NCI-H1930 (cell line): ENCODE data around the gene LCOR.

Experiments used
- DNase-seq, 2 experiments: peaks; one replicate each; lab custom pipeline; 2025; lab: John Stamatoyannopoulos, UW

LCOR gene

DNA sequence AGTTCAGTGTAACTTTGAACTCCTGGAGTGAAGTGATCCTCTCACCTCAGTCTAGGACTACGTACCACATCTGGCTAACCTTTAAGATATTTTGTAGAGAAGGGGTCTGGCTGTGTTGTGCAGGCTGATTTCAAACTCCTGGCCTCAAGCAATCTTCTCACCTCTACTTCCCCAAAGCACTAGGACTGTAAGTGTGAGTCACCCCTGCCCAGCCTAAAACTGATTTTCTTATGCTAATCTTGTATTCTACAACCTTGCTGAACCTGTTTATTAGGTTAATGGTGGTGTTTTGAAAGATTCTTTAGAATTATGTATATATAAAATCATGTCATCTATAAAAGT, 58.0 kb downstream of the LCOR start:
- DNase-seq: no peak

DNA sequence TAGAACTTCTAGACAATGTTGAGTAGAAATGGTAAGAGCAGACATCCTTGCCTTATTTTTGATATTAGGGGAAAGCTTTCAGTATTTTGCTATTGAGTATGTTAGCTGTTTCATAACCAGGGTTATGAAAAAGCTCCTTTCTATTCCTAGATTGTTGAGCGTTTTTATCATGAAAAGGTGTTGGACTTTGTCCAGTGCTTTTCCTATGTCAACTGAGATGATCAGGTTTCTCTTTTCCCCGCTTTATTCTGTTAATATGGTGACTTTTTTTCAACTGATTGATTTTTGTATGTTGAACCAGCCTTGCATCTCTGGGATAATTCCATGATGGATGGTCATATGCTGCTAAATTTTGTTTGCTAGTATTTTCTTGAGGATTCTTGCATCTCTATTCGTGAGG, 58.5 kb downstream of the LCOR start:
- DNase-seq: no peak

DNA sequence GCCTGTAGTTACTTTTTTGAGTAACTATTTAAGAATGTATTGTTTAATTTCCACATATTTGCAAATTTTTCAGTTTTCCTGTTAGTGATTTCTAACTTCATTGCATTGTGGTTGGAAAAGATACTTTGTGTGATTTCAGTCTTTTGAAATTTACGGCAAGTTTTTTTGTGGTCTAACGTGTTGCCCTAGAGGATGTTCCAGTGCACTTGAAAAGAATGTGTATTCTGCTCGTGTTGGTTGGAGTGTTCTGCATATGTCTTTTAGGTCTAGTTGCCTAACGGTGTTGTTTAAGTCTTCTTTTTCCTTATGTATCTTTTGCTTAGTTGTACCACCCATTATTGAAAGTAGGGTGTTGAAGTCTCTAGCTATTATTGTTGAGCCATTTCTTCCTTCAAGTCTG, 59.7 kb downstream of the LCOR start:
- DNase-seq: no peak

DNA sequence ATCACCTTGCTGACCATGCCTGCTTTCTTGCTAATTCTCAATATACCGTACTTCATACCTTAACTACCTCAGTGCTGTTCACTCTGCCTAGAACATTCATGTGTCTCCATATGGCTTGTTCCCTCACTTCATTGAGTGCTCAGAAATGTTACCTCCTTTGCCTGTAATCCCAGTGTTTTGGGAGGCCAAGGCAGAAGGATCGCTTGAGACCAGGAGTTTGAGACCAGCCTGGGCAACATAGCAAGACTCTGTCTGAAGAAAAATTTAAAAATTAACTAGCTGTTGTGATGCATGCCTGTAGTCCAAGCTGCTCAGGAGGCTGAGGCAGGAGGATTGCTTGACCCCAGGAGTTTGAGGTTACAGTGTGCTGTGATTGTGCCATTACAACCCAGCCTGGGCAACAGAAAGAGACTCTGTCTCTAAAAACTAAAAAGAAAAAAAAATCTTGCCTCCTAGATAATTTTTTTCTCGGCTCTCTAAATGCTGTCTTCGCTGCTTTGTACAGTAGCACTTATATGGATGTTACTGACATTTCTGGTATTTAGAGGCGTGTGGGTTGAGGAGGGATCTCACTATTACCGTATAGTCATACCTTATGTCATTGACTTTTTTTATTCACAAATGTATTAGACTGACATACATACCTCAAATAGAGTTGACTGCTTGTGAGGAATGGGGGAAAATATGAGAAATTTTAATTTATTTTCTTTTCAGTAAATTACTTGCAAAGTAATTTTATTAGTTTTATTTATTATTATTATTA, 63.7 kb downstream of the LCOR start:
- no peak for DNase-seq

DNA sequence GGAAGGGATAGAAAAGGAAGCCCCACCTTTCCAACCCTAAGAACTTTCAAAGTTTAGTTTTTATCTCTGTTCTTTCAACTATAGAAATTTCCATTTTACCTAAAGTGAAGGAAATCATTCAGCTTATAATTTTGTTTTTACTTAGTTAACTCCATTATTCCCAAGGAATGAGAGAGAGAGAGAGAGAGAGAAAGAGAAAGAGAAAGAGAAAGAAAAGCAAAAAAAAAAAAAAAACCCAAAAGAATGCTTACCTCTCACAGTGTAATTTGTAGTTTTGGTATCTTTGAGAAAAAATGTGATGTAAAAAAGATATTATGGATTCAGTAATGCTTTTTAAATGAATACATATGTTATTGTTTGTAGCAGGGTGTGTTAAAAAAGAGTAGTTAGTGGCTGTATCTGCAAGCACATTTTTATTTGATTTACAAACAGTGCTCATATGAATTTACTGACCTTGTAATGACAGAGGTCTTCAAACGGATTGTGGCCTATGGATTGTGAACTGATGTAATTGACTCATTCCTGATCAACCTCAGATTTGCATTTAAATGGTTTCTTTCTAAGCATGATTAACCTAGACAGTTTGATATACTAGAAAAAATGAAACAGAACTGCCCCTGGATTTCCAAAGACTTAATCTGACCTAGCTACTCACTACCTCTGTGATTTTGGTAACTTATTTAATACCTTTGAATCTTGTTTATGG, 64.9 kb downstream of the LCOR start:
- no peak for DNase-seq

DNA sequence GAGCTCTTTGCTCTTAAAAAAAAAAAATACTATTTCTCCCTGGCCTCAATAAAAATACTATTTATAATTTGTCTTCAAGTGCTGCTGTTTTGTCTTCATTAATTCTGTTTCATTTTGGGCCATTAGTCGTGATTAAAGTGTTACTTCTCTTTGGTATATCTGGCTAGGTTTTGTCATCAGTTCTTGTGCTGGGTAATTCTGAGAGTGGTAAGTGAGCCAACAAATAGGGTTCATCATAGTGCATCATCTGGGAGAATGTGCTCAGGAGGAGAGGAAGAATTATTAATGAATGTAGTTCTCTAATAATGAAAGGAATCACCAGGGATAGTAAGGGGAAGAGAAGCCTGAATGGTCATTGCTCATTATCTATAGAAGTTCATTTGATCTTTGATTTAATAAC, 70.0 kb downstream of the LCOR start:
- DNase-seq: no peak

DNA sequence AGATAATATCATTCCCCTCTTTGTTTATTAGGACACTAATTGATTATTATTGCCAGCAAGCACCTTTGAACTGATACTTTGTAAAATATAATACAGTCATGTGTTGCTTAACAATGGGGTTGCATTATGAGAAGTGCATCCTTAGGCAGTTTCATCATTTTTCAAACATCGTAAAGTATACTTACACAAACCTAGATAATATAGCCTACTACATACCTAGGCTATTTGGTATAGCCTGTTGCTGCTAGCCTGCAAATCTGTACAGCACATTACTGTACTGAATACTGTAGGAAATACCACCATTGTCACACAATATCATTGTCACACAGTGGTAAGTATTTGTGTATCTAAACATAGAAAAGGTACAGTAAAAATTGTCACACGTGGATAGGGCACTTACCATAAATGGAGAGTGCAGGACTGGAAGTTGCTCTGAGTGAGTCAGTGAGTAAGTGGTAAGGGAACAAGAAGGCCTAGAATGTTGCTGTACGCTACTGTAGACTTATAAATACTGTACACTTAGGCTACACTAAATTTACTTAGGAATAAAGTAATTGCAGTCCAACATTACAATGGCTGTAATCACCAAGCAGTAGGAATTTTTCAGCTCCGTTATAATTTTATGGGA, 70.7 kb downstream of the LCOR start:
- DNase-seq: no peak

DNA sequence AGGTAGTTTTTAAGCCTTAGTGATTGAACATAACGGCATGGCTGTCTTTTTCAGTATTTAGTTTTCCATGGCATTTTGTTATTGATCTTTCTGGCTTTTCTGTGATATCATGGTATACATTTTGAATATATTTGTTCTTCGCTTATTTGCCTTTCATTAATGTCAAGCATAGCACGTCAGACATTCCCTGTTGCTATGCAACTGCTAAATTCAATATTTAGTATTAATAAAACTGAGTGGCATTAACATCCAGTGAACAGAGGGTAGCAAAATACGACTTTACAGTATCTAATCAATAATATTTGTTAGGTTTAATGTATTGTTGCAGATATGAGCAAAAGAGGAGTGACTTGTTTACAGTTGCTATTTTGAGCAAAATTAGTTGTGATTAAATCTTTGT, 72.5 kb downstream of the LCOR start:
- peak in 1 of 2 experiments; percentile 47 for DNase-seq

DNA sequence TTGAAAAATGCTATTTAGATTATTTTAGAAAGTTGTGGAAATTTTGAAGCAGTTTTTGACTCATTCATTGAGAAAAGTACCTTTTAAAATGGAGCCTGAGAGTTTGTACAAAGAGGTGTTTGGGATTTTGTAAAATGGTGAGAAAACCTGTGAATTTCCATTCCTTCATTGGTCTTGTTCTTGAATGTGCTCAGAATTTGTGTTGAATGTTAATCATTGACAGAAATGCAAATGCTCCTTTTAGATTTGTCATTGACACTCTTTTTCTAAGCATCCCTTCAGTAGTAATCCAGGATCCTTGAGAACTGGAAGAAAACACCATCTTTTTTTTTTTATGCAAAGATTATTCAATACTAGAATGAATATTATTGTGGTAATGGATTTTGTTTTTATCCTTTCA, 74.8 kb downstream of the LCOR start:
- no peak for DNase-seq

DNA sequence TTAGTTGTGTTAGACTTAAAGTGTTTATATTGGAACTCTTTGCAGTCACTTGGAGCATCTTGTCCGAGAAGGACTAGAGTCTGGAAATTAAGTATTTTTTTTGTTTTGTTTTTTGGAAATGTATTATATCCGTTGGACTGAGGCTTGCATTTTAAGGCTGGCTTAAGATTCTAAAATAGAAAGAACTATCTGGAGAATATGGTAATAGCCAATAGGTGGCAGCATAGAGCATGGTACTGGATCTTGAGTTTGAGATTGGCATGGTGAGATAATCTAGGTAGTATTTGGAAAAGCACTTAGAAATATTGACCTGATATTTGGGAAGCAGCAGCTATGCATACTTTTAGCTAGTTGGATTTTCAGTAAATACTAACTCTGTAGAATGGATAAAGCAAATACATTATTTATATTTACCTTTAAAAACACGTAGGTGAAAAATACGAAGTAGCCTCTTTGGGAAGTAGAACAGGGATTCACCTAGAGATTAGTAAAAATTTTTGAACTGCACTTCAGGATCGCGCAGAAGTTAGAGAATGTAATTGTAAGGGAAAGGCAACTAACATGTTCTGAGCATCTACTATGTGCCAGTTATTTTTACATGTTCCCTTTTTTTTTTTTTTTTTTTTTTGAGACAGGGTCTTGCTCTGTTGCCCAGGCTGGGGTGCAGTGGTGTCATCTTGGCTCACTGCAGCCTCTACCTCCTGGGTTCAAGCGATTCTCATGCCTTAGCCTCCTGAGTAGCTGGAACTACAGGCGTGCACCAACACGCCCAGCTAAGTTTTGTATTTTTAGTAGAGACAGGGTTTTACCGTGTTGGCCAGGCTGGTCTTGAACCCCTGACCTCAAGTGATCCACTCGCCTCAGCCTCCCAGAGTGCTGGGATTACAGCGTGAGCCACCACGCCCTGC, 78.6 kb downstream of the LCOR start:
- no peak for DNase-seq

DNA sequence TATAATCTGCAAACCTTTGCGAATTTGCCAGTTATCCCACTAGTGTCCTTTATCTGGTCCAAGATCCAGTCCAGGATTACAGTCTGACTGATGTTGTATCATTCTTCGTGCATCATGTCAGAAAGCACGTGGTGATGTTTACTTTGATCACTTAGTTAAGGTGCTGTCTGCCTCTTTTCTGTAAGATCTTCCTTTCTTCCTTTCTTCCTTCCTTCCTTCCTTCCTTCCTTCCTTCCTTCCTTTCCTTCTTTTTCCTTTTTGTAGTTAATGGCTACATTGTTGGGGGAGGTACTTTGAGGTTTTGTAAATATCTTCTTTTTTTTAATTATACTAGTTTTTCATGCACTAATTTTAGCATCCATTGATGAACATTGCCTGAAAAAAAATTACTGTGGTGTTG, 80.3 kb downstream of the LCOR start:
- DNase-seq: no peak

DNA sequence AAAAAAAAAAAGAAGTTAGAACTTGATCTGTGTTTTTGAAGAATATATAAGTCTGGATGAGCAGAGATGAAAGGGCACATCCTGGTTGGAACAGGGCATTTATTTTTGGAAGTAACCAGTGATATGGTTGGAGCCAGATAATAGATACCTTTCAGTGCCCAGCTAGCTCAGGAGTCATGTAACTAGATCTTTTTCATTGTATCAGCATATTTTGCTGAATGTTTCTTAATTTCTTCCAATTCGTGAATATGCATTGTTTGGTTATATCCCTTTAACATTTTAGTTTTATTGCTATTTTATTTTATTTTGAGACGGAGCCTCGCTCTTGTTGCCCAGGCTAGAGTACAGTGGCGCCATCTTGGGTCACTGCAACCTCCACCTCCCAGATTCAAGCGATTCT, 81.8 kb downstream of the LCOR start:
- DNase-seq: no peak

DNA sequence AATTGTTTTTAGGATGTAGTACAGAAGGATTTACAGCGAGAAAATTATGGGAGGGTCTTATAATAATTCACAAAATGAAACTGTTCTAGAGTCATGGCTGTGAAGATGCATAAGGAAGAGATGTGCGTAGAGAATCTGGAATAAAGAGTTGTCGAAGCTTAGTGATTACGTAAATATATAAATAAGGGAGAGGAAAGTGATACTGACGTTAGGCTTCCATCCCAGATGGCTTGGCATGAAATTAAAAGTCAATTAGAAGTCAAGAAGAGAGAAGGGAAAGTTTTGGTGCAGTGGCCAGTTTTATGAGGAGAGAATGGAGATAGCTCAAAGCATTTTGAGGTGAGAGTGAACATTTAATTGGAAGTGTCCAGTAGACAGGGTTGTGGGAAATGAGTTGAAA, 85.5 kb downstream of the LCOR start:
- DNase-seq: no peak

DNA sequence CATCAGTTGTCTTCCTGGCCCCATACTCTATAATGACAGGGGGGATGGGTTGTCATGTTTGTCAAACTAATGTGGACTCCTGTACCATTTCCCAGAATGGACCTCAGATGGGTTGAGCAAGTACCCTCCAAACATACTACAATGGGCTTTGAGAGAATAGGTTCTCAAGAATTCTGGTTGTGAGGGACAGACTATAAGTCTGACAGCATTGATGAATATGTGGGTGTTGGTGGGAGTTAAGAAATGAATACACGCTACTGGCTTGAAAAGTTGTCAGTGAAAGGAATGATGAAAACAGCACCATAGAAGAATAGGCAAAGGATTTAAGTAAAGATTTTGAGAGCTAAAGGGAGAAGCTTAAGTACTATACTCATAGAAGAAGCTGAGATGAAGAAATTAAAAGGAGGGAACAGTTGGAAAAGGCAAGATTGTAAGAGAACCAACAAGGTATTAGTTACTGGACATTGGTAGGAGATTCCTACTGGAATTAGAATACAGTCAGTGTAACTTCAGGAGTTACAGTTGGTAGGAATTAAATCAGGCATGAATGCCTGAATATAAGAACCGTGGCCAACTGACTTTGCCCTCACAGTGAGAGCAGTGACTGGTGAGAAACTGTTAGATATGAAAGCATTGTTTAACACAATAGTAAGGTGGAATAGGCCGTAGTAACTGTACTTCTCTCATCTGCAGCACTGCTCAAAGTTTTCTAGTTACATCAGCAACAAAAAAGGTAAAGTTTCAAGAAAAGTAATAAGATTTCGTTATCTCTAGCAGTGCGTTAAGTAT, 86.3 kb downstream of the LCOR start:
- no peak for DNase-seq

DNA sequence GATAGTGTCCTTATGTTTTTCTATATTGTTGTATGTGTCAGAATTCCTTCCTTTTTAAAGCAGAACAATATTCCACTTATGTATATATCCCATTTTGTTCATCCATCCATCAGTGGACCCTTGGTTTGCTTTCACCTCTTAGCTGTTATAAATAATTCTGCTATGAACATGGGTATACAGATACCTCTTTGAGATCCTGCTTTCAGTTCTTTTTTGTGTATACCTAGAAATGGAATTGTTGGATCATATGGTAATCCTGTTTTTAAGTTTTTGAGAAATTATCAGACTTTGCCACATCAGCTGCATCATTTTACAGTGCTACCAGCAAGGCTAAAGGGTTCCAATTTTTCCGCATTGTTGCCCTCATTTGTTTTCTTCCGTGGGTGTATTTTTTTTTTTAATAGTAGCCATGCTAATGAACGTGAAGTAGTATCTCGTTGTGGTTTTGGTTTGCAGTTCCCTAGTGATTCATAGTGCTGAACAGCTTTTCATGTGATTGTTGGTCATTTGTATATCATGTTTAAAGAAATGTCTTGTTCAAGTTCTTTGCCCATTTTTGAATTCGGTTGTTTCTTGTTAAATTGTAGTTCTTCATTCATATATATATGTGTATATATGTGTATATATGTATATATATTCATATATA, 87.8 kb downstream of the LCOR start:
- DNase-seq: no peak

DNA sequence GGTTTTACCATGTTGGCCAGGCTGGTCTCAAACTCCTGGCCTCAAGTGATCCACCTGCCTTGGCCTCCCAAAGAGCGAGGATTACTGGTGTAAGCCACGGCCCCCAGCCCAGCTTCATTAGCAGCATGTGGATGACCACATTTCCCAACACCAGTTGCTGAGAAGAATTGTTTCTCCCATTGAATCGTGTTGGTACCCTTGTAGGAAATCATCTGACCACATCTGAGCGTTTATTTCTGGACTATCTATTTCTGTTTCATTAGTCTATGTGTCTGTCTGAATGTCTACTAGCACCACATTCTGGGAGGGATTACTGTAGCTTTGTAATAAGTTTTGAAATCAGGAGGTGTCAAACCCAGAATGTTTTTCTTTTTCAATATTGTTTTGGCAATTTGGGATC, 89.6 kb downstream of the LCOR start:
- no peak for DNase-seq

DNA sequence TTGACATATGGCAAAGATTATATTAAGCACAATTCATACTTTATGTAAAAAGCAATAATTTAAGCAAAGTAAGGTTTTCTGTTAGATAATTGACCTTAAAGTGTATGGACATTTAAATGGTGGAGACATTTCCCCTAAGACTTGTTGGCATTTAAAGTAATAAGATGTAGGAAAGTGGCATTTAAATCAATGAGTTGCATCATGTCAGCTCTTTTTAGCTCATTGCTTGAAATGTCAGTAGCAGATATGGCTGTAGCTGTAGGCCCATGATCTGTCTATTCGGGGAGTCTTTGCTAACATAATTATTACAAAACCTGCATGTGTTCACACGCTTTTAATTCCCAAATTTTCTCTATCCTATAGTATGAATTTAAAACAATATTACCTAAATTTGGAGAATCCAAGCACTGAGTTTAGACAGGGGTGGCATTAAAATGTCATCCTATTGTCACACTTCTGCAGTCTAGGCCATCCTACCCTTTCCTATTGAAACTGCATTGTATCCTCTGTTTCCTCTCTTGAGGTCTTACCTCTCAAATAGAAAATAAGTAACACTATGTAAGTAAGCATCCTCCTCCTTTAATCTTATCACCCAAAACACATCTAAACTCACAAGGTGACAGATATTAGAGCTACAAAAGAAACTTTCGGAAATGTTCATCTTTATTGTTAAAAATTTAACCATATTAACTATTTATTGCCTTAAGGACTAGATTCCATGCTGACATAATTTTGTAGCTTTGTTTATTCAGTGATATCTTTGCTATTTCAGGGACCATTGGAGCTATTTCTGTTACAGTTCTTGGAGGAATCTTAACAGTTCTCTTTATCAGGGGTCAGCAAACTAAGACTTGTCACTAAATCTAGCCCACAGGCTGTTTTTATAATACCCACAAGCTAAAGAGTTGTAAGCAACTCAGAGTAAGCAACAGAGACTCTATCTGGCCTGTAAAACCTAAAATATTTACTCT, 91.2 kb downstream of the LCOR start:
- DNase-seq: no peak

DNA sequence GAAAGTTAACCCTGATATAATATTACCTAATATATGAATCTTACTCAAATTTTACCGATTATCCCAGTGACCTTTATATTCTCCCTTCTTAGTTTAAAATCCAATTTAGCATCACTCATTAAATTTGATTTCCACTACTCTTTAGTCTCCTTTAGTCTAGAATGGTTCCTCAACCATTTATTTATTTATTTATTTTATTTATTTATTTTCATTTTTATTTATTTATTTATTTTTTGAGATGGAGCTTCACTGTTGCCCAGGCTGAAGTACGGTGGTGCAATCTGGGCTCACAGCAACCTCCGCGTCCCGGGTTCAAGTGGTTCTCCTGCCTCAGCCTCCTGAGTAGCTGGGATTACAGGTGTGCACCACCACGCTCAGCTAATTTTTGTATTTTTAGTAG, 92.8 kb downstream of the LCOR start:
- DNase-seq: no peak

DNA sequence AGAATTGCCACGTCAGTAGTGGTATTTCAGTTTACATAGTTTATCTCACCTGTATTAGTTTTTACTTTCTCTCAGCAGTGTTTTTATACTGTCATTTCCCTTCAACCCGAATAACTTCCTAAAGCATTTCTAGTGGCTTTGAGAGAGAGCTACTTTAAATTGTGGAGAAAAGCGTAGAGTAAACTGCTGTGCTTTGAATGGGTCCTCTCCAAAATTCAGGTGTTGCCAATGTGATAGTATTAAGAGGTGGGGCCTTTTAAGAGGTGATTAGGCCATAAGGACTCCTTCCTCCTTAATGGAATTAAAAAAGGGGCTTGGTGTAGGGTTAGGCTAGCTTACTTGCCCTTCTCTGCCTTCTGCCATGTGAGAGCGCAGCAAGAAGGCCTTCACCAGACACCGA, 98.4 kb downstream of the LCOR start:
- DNase-seq: no peak

DNA sequence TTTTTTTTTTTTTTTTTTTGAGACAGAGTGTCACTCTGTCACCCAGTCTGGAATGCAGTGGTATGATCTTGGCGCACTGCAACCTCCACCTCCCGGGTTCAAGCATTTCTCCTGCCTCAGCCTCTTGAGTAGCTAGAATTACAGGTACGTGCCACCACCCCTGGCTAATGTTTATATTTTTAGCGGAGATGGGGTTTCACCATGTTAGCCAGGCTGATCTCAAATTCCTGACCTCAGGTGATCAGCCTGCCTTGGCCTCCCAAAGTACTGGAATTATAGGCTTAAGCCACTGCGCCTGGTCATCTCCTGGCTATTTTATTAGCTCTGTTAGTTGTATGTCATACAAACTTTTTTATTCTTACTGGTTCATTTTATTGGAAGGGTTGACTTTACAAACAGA, 103.0 kb downstream of the LCOR start:
- no peak for DNase-seq
